Measurements from ENCODE around the gene FGF18. TPM values are rescaled to one million over a fixed set of nuclear protein-coding genes. Genes with fewer than 3 reads are reported as not detected.
"Not testable (repeated sequence)": the region's sequence is repeated elsewhere in the genome, so short reads cannot be mapped to it uniquely, and the experiment has no call there.

Gene FGF18
- total RNA-seq, 1 donor from 2014 or later = 0.07 TPM

DNA sequence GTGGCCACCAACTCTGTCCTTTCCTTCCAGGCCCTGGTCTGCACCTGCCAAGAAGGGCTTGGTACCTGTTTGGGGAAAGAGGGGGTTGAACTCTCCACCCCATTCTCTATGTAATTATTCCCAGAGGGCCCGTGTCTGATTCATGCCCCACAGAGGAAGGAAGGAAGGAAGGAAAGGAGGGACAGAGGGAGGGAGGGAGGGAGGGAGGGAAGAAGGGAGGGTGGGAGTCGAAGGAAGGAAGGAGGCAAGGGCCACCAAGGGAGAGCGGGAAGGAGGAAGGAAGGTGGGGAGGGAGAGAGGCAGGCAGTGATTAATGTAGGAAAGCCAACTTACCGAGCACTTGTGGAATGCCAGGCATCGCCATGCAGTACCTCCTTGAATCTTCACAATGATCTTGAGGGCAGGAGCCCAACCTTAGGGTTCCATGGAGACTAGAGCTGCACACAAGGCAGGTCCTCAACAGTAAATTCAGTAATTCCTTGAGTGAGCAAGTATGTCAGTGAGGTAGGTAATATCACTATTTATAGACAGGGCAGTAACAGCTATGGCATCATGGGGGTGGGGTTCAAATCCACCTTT lies 75.8 kb downstream of the FGF18 start:
- DNase-seq (ENCODE audit: low read depth, low spot score) = no peak

DNA sequence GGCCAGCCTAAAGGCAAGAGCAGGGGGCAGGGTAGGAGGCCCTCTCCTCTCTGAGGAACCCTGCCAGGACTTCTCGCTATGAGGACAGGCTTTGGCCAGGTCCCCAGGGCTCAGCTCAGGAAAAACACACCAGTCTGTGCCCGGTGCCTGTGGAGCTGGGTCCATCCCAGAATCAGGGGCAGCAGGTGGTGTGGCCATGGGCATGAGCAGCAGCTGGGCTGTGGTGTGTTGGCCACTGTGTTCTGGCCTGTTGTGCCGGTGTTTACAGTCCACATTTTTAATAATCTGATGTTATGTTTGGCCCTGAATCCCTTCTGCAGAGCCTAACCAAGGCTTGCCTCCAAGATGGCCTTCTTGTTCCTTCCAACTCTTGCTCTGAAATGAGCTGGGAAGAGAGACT lies 77.0 kb downstream of the FGF18 start:
- DNase-seq (ENCODE audit: low read depth, low spot score) = no peak

DNA sequence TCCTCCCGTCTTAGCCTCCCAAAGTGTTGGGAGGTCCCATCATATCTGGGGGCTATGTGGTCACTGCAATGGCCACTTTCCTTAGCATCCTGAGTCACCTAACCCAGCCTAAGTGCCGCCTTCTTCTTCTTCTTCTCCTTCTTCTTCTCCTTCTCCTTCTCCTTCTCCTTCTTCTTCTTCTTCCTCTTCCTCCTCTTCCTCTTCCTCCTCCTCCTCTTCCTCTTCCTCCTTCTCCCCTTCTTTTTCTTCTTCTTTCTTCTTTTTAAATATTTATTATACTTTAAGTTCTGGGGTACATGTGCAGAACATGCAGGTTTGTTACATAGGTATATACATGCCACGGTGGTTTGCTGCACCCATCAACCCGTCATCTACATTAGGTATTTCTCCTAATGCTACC lies 78.0 kb downstream of the FGF18 start:
- not testable (repeated sequence) for DNase-seq (ENCODE audit: low read depth, low spot score)

DNA sequence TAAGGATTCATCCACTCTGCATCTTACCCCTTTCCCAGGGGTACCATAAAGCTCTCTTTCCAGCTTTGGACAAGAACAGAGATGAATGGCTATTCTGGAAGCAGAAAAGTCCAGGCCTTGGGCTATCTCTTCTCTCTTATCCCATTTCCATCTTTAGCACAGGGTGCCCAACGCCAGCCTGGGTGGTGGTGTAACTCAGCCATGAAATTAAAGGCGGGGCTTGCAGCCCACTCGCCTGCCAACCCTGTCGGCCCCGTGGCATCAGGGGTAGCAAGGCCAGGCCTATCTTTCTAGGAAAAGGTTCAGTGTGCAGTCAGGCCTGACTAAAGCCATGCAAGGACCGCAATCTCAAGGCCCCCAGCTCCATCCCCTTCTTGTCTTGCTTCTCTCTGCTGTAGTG lies 78.7 kb downstream of the FGF18 start:
- DNase-seq (ENCODE audit: low read depth, low spot score) = no peak

DNA sequence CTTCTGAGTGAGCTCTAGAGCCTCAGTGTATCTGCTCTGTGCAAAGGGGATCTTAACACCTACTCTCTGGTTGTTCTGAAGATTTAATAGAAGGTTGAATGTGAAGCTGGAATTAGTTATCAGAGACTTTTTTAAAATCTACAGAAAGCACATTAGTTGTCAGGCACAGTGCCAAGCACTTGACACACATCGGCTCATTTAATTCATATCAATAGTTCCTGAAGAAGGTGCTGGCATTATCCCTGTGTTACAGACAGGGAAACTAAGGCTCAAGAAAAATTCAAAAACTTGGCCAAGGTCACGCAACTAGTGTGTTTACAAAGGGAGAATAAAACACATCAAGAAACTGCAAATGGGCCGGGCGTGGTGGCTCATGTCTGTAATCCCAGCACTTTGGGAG lies 80.2 kb downstream of the FGF18 start:
- DNase-seq (ENCODE audit: low read depth, low spot score) = no peak

DNA sequence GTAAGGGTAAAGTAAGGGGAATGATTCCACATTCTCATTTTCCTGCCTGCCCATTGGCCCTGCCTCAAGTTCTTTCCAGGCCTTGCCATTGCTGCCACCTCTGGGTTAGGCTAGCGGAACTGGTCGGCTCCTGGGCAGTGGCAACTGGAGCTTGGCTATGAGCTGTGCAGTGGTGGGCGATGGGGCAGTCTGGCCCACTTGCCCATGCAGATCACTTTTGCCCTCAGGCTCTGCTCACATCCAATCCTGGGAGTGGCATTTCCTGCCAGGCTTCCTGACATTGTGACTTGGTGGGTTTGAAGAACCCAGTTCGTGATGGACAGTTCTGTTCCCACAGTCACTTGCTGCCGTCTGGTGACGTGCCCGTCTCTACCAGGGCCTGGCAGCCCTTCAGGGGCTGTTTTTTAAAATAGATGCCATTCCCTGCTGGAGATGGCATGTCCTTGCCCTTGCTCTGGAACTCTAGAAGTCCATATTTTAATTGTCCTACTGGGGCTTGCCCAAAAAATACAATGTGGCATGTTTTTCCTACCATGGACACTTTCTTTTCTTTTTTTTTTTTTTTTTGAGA lies 86.1 kb downstream of the FGF18 start:
- DNase-seq (ENCODE audit: low read depth, low spot score) = no peak

DNA sequence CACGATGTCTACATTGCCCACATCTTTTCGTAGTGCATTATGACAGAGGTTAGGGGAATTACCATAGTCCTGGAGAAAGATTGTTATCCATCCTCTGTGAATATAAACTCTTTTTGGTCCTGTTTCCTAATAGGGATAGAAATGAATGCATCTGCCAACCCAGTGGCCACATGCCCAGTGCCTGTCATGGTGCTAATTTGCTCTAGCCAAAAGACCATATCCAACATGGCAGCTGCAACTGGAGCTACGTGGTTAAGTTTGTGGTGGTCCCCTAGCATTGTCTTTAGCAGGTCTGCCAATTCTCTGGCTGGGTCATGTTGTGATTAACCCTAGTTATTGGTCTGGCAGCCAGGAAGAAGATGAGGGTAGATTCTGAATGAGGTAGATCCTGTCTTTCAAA lies 87.5 kb downstream of the FGF18 start:
- no peak for DNase-seq (ENCODE audit: low read depth, low spot score)

Other genes starting within 250 kb of the FGF18 start
- gene TLX3, start 110.4 kb upstream of the FGF18 start, total RNA-seq = not detected in 2 replicates
- 1,356 and 1,666 TPM in 2 replicates for gene NPM1, start 31.8 kb upstream of the FGF18 start, total RNA-seq